GM23338 (cell line): ENCODE data around the gene FNDC3A. TPM values are rescaled to one million over a fixed set of nuclear protein-coding genes. Genes with fewer than 3 reads are reported as not detected.

Experiments used
- ATAC-seq: fragments of 200-7000 bp; cut with Tn5 transposase; 3 replicates; pipeline ENCODE4 v1.9.1; 2020
- DNase-seq: peaks from one replicate; pipeline ENCODE4 v3.0.0-alpha.2; 2015; ENCODE audit warnings: low spot score
- H2AFZ ChIP-seq: fragments of 200-600 bp; sonication (generic); 2 replicates; pipeline ENCODE4 v1.8.0; 2016; ENCODE audit warnings: antibody characterized with exemption, mild to moderate bottlenecking, moderate library complexity
- H3F3A ChIP-seq: fragments of 200-600 bp; sonication (generic); replicated peaks from 2 replicates; pipeline ENCODE4 v1.8.0; 2017; ENCODE audit warnings: antibody characterized with exemption, mixed run types, low read depth
- H3K27ac ChIP-seq: fragments of 200-600 bp; sonication (generic); 2 replicates; pipeline ENCODE4 v1.6.1; 2016; ENCODE audit warnings: low read depth
- H3K27me3 ChIP-seq: fragments of 200-600 bp; sonication (generic); 2 replicates; pipeline ENCODE4 v1.8.0; 2016; ENCODE audit warnings: mild to moderate bottlenecking, mixed run types, moderate library complexity; ENCODE audit not compliant: insufficient read depth
- H3K36me3 ChIP-seq: fragments of 200-600 bp; sonication (generic); 2 replicates; pipeline ENCODE4 v1.8.0; 2016; ENCODE audit warnings: mild to moderate bottlenecking; ENCODE audit not compliant: insufficient read depth
- H3K4me1 ChIP-seq: fragments of 200-600 bp; sonication (generic); 2 replicates; pipeline ENCODE4 v1.8.0; 2016; ENCODE audit warnings: mild to moderate bottlenecking, moderate library complexity; ENCODE audit not compliant: insufficient read depth
- H3K4me2 ChIP-seq: fragments of 200-600 bp; sonication (generic); 2 replicates; pipeline ENCODE4 v1.7.1; 2017; ENCODE audit warnings: mixed run types
- H3K4me3 ChIP-seq: fragments of 200-600 bp; sonication (generic); 2 replicates; pipeline ENCODE4 v1.6.1; 2016; ENCODE audit warnings: mixed run types
- H3K79me2 ChIP-seq: fragments of 200-600 bp; sonication (generic); replicated peaks from 2 replicates; pipeline ENCODE4 v1.8.0; 2017; ENCODE audit warnings: mild to moderate bottlenecking; ENCODE audit not compliant: insufficient read depth
- H3K9me2 ChIP-seq: fragments of 200-600 bp; sonication (generic); 2 replicates; pipeline ENCODE4 v1.8.0; 2017; ENCODE audit not compliant: insufficient read depth
- H4K20me1 ChIP-seq: fragments of 200-600 bp; sonication (generic); replicated peaks from 2 replicates; pipeline ENCODE4 v1.8.0; 2017; ENCODE audit warnings: mild to moderate bottlenecking; ENCODE audit not compliant: insufficient read depth
- H3K27ac Mint-ChIP-seq: 2 replicates; pipeline ENCODE4 v1.8.0; 2020; ENCODE audit warnings: inconsistent platforms, mild to moderate bottlenecking, moderate library complexity, mixed read lengths
- H3K27me3 Mint-ChIP-seq: 3 replicates; pipeline ENCODE4 v1.8.0; 2022; ENCODE audit warnings: low read depth, mild to moderate bottlenecking, moderate library complexity, mixed read lengths, inconsistent platforms; ENCODE audit not compliant: insufficient read depth, poor library complexity
- H3K36me3 Mint-ChIP-seq: 3 replicates; pipeline ENCODE4 v1.8.0; 2021; ENCODE audit warnings: low read depth, mild to moderate bottlenecking, inconsistent platforms, moderate library complexity, mixed read lengths
- H3K4me1 Mint-ChIP-seq: 3 replicates; pipeline ENCODE4 v1.8.0; 2020; ENCODE audit warnings: mild to moderate bottlenecking, inconsistent platforms, mixed read lengths
- H3K4me3 Mint-ChIP-seq: 3 replicates; pipeline ENCODE4 v1.8.0; 2021; ENCODE audit warnings: moderate library complexity, mild to moderate bottlenecking, inconsistent platforms, mixed read lengths
- H3K9me3 Mint-ChIP-seq: 3 replicates; pipeline ENCODE4 v1.8.0; 2020; ENCODE audit warnings: moderate library complexity, mild to moderate bottlenecking, inconsistent platforms, mixed read lengths
- CREB1 ChIP-seq: fragments of 250-450 bp; sonication (Bioruptor Pico); IDR thresholded peaks from 2 replicates; pipeline ENCODE4 v1.5.0; 2020; ENCODE audit warnings: low read depth, mild to moderate bottlenecking, moderate library complexity
- CTCF ChIP-seq, 2 experiments: fragments of 200-600 bp in 1 of 2; sonication (generic) in 1 of 2; conservative IDR thresholded peaks; 2 replicates each; pipeline versions ENCODE4 v1.5.1 to v1.6.1; 2016 to 2017; ENCODE audit warnings: antibody characterized with exemption in 2 of 2, low read depth in 2 of 2, mild to moderate bottlenecking in 2 of 2, moderate library complexity in 1 of 2
- ETS1 ChIP-seq: IDR thresholded peaks from 2 replicates; pipeline ENCODE4 v1.6.1; 2016; ENCODE audit warnings: antibody characterized with exemption
- EZH2 ChIP-seq: fragments of 200-600 bp; sonication (generic); IDR thresholded peaks from one replicate; pipeline ENCODE4 v1.8.0; 2017; ENCODE audit warnings: antibody characterized with exemption, mild to moderate bottlenecking, low read depth; ENCODE audit not compliant: unreplicated experiment
- EZH2phosphoT487 ChIP-seq: fragments of 200-600 bp; sonication (generic); IDR thresholded peaks from one replicate; pipeline ENCODE4 v1.8.1; 2018; ENCODE audit warnings: antibody characterized with exemption; ENCODE audit not compliant: unreplicated experiment
- JUNB ChIP-seq: IDR thresholded peaks from one replicate; pipeline ENCODE4 v1.6.1; 2016; ENCODE audit warnings: antibody characterized with exemption; ENCODE audit not compliant: unreplicated experiment
- NANOG ChIP-seq: IDR thresholded peaks from 2 replicates; pipeline ENCODE4 v1.6.1; 2016; ENCODE audit warnings: antibody characterized with exemption, borderline replicate concordance
- POLR2AphosphoS5 ChIP-seq: IDR thresholded peaks from 2 replicates; pipeline ENCODE4 v1.6.1; 2016; ENCODE audit warnings: antibody characterized with exemption, low read depth
- REST ChIP-seq: IDR thresholded peaks from one replicate; pipeline ENCODE4 v1.6.1; 2018; ENCODE audit warnings: antibody characterized with exemption; ENCODE audit not compliant: unreplicated experiment
- STAT1 ChIP-seq: IDR thresholded peaks from one replicate; pipeline ENCODE4 v1.6.1; 2016; ENCODE audit warnings: antibody characterized with exemption; ENCODE audit not compliant: unreplicated experiment
- ZNF114 ChIP-seq: fragments of 250-450 bp; sonication (Bioruptor Pico); IDR thresholded peaks from 2 replicates; pipeline ENCODE4 v1.5.0; 2020; ENCODE audit warnings: mild to moderate bottlenecking, moderate library complexity
- ZNF331 ChIP-seq: fragments of 250-450 bp; sonication (Bioruptor Pico); IDR thresholded peaks from 2 replicates; pipeline ENCODE4 v1.5.0; 2020; ENCODE audit warnings: low read depth, mild to moderate bottlenecking, moderate library complexity
- ZNF462 ChIP-seq: fragments of 250-450 bp; sonication (Bioruptor Pico); IDR thresholded peaks from 2 replicates; pipeline ENCODE4 v1.5.0; 2020; ENCODE audit warnings: mild to moderate bottlenecking, moderate library complexity
- polyA plus RNA-seq: library from polyadenylated mRNA; unstranded; fragments of >200 nt; fragmentation: Nextera tagmentation; extraction: Ambion mirVana; gene quantifications from 2 replicates; pipeline ENCODE4 v1.2.1, GENCODE V29; 2016
- total RNA-seq: library from RNA; depleted of rRNA; stranded (reverse); fragments of >200 nt; shearing (Covaris generic); gene quantifications from 2 replicates; pipeline ENCODE4 v1.2.3, GENCODE V29; 2014

FNDC3A gene
- total and polyA plus RNA-seq, 2 experiments from 2014 or later, result 10.3 to 31.1 TPM

GRCh38 chr13:49190901-49191300 lies 215.2 kb downstream of the FNDC3A start:
- DNase-seq (no peak), ATAC-seq (no peak)
- Histone ChIP-seq H3K36me3 (peaks cover 14% of the 10 kb centered on the region; the same call in 1 of the 2 replicates), H2AFZ (no peak overlapping the region), H3K4me3 (no peak overlapping the region), H3K4me1 (no peaks in the 10 kb centered on the region), H4K20me1 (no peaks in the 10 kb centered on the region; the same call in 1 of the 2 replicates), H3K27ac (no peak overlapping the region), H3K9me2 (no peaks in the 10 kb centered on the region), H3K79me2 (no peaks in the 10 kb centered on the region), H3K4me2 (no peak overlapping the region), H3F3A (no peaks in the 10 kb centered on the region), H3K27me3 (no peaks in the 10 kb centered on the region)
- Mint-ChIP-seq H3K4me3 (no peak overlapping the region), H3K4me1 (no peaks in the 10 kb centered on the region), H3K9me3 (no peaks in the 10 kb centered on the region), H3K27ac (no peak overlapping the region), H3K27me3 (peaks cover 2% of the 10 kb centered on the region), H3K36me3 (peaks cover 53% of the 10 kb centered on the region)
- TF ChIP-seq POLR2AphosphoS5, result no peak
- TF ChIP-seq EZH2phosphoT487, result no peak
- no peak for TF ChIP-seq REST
- TF ChIP-seq ETS1, result no peak
- TF ChIP-seq NANOG, result no peak
- TF ChIP-seq CTCF (conservative IDR thresholded peaks at IDR 0.05; ENCODE audit: low read depth in 2 of 2), result no peak
- no peak for TF ChIP-seq CREB1
- no peak for TF ChIP-seq ZNF114 (CRISPR knock-in tag)
- no peak for TF ChIP-seq ZNF462 (CRISPR knock-in tag)
- TF ChIP-seq EZH2, result no peak
- no peak for TF ChIP-seq STAT1
- TF ChIP-seq JUNB, result no peak
- TF ChIP-seq ZNF331 (CRISPR knock-in tag), result no peak
